HepG2 (cell line): ENCODE results near the gene ALDOA. TPM values are rescaled to one million over a fixed set of nuclear protein-coding genes. Genes with fewer than 3 reads are reported as not detected.

Experiments used
- DR1 ChIP-seq: sonication (generic); formaldehyde crosslinking; IDR thresholded peaks from 2 replicates; pipeline ENCODE4 v1.8.0; 2021; ENCODE audit warnings: mild to moderate bottlenecking, missing genetic modification reagents, inconsistent platforms
- EZH2 ChIP-seq: conservative IDR thresholded peaks from 2 replicates; pipeline ENCODE4 v1.6.1; 2012; ENCODE audit warnings: mild to moderate bottlenecking, low read depth, low read length, moderate library complexity
- HNF4A ChIP-seq: sonication (generic); formaldehyde crosslinking; IDR thresholded peaks from 2 replicates; pipeline ENCODE4 v1.4.0; 2020; ENCODE audit warnings: missing genetic modification reagents
- MAZ ChIP-seq, 2 experiments: sonication (generic) in 1 of 2; formaldehyde crosslinking in 1 of 2; IDR thresholded peaks; 2 replicates each; pipeline versions ENCODE4 v1.5.0 to v1.6.1; 2012 to 2020; ENCODE audit warnings: low read depth in 2 of 2, mild to moderate bottlenecking in 2 of 2, borderline replicate concordance in 1 of 2, improper control_type of control experiment in 1 of 2, low read length in 1 of 2, missing genetic modification reagents in 1 of 2, moderate library complexity in 1 of 2
- NR3C1 ChIP-seq: sonication (generic); formaldehyde crosslinking; IDR thresholded peaks from 2 replicates; pipeline ENCODE4 v1.4.0; 2020; ENCODE audit warnings: missing genetic modification reagents
- PTBP1 ChIP-seq: fragments of 200-400 bp; formaldehyde crosslinking; IDR thresholded peaks from 2 replicates; pipeline ENCODE4 v1.6.1; 2018; ENCODE audit warnings: low read length, low read depth; ENCODE audit not compliant: poor library complexity, severe bottlenecking
- RFXANK ChIP-seq: IDR thresholded peaks from 2 replicates; pipeline ENCODE4 v1.6.1; 2016
- RXRA ChIP-seq: sonication (generic); formaldehyde crosslinking; IDR thresholded peaks from 2 replicates; pipeline ENCODE4 v1.5.1; 2020; ENCODE audit warnings: missing genetic modification reagents
- SNAPC2 ChIP-seq: sonication (generic); formaldehyde crosslinking; IDR thresholded peaks from 2 replicates; pipeline ENCODE4 v1.8.1; 2022; ENCODE audit warnings: mild to moderate bottlenecking, missing genetic modification reagents
- YEATS2 ChIP-seq: sonication (generic); formaldehyde crosslinking; IDR thresholded peaks from 2 replicates; pipeline ENCODE4 v1.4.0; 2020; ENCODE audit warnings: missing genetic modification reagents, borderline replicate concordance
- ZNF230 ChIP-seq: sonication (generic); formaldehyde crosslinking; IDR thresholded peaks from 2 replicates; pipeline ENCODE4 v1.4.0; 2020; ENCODE audit warnings: mild to moderate bottlenecking, missing genetic modification reagents
- ZNF33A ChIP-seq: sonication (generic); formaldehyde crosslinking; IDR thresholded peaks from 2 replicates; pipeline ENCODE4 v1.5.1; 2020; ENCODE audit warnings: missing genetic modification reagents, mild to moderate bottlenecking, moderate library complexity, borderline replicate concordance
- ZNF589 ChIP-seq: sonication (generic); formaldehyde crosslinking; conservative IDR thresholded peaks from 2 replicates; pipeline ENCODE4 v1.8.0; 2022; ENCODE audit warnings: mild to moderate bottlenecking, moderate library complexity, missing genetic modification reagents
- ZNF607 ChIP-seq: sonication (generic); formaldehyde crosslinking; IDR thresholded peaks from 2 replicates; pipeline ENCODE4 v1.5.1; 2020; ENCODE audit warnings: missing genetic modification reagents, mild to moderate bottlenecking, borderline replicate concordance
- ZNF776 ChIP-seq: sonication (generic); formaldehyde crosslinking; IDR thresholded peaks from 2 replicates; pipeline ENCODE4 v1.4.0; 2020; ENCODE audit warnings: mild to moderate bottlenecking, missing genetic modification reagents
- ZNF790 ChIP-seq: sonication (generic); formaldehyde crosslinking; IDR thresholded peaks from 2 replicates; pipeline ENCODE4 v1.8.0; 2022; ENCODE audit warnings: missing genetic modification reagents, mild to moderate bottlenecking, borderline replicate concordance
- polyA plus RNA-seq, 8 experiments: library from polyadenylated mRNA; depleted of rRNA in 3 of 8; stranded (reverse) in 7 of 8; unstranded in 1 of 8; fragments of >200 nt; fragmentation: Illumina TruSeq in 4 of 8; extraction: Trizol in 4 of 8; gene quantifications; 2 replicates each; pipeline versions ENCODE4 v1.2.1 to v1.2.3, GENCODE V29; 2011 to 2016; ENCODE audit warnings: low read depth in 4 of 8, missing spikeins in 1 of 8, mixed read lengths in 1 of 8; ENCODE audit not compliant: insufficient read depth in 1 of 8
- total RNA-seq, 5 experiments: library from RNA; depleted of rRNA; stranded (reverse); fragments of >200 nt; fragmentation: Illumina TruSeq; extraction: Trizol; gene quantifications; 2 replicates each; pipeline ENCODE4 v1.2.3, GENCODE V29; 2016; ENCODE audit warnings: low read depth in 1 of 5
- TF ChIP-seq, protein P1 (sequence below): IDR thresholded peaks from 2 replicates; pipeline ENCODE4 v1.6.1; 2016; ENCODE audit warnings: low read depth, control low read depth
- TF ChIP-seq, protein P2 (sequence below): sonication (generic); formaldehyde crosslinking; IDR thresholded peaks from 2 replicates; pipeline ENCODE4 v1.5.0; 2020; ENCODE audit warnings: mild to moderate bottlenecking, missing genetic modification reagents
- TF ChIP-seq, protein P3 (sequence below): sonication (generic); formaldehyde crosslinking; IDR thresholded peaks from 2 replicates; pipeline ENCODE4 v1.8.1; 2023; ENCODE audit warnings: mild to moderate bottlenecking, moderate library complexity, missing genetic modification reagents
- TF ChIP-seq, protein P4 (sequence below): sonication (generic); formaldehyde crosslinking; IDR thresholded peaks from 2 replicates; pipeline ENCODE4 v1.4.0; 2020; ENCODE audit warnings: missing genetic modification reagents
- TF ChIP-seq, protein P5 (sequence below): sonication (generic); formaldehyde crosslinking; IDR thresholded peaks from 2 replicates; pipeline ENCODE4 v1.4.0; 2020; ENCODE audit warnings: mild to moderate bottlenecking, missing genetic modification reagents
- TF ChIP-seq, protein P6 (sequence below): sonication (generic); formaldehyde crosslinking; IDR thresholded peaks from 2 replicates; pipeline ENCODE4 v1.4.0; 2020; ENCODE audit warnings: mild to moderate bottlenecking, missing genetic modification reagents

The ALDOA gene
- total and polyA plus RNA-seq, 2 of the 13 experiments (the other 11 are each of a cell fraction or from before 2014, with no cell fraction given) = 925 to 1,884 TPM

DNA sequence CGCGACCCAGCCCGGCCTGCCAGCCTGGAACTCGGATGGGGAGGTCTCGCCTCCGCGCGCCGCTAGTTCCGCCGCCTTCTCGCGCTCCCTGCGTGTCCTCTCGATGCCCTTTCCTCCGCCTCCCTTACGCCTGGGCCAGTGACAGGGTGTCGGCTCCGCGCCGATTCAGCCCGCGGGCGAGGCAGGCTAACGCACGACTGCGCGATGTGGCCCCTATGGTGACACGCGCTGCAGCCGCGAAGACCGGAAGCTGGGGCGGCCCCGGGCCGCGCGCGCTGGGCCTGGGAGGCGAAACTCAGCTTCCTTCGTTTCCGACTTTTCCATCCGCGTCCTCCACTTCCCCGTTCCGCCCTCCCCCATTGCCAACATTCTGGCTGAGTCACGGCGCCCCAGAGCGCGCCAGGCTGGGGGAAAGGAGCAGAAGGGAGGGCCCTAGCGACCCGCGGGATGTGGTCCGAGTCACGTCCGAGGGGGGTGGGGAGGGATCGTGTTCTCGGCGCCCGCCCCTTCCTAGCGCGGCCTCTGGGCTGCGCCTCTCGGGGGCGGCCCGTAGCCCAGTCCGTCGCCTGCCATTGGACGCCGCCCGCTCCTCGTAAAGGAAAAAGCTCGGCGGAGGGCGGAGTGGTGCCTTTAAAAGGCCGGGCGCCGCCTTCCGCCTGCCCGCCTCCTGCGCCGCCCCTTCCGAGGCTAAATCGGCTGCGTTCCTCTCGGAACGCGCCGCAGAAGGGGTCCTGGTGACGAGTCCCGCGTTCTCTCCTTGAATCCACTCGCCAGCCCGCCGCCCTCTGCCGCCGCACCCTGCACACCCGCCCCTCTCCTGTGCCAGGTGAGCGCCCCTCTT is at the start of gene ALDOA (continued):
- TF ChIP-seq RXRA (peak; percentile 93), EZH2 (no peak), SNAPC2 (CRISPR knock-in tag) (peak; percentile 70; the same call in 1 of the 2 replicates), NR3C1 (0 out of 2 replicates have a peak, but pooled peaks have one; percentile 48), ZNF776 (CRISPR knock-in tag) (peak; percentile 99), HNF4A (0 out of 2 replicates have a peak, but pooled peaks have one; percentile 5), ZNF33A (CRISPR knock-in tag) (peak; percentile 31; the same call in 1 of the 2 replicates), RFXANK (CRISPR knock-in tag) (no peak), ZNF790 (CRISPR knock-in tag) (no peak; the same call in none of the 2 replicates), YEATS2 (CRISPR knock-in tag) (peak; percentile 95), DR1 (CRISPR knock-in tag) (peak; percentile 99), PTBP1 (no peak), ZNF230 (CRISPR knock-in tag) (no peak; the same call in 1 of the 2 replicates), ZNF607 (CRISPR knock-in tag) (peak; percentile 100), ZNF589 (CRISPR knock-in tag) (peak; percentile 80), MAZ (IDR thresholded peaks at IDR 0.05; ENCODE audit: borderline replicate concordance, low read depth, low read length) (peak; percentile 84; the same call in 1 of the 2 replicates), MAZ (CRISPR knock-in tag; IDR thresholded peaks at IDR 0.05; ENCODE audit: low read depth) (peak; percentile 96)
- TF ChIP-seq, protein P1, sequence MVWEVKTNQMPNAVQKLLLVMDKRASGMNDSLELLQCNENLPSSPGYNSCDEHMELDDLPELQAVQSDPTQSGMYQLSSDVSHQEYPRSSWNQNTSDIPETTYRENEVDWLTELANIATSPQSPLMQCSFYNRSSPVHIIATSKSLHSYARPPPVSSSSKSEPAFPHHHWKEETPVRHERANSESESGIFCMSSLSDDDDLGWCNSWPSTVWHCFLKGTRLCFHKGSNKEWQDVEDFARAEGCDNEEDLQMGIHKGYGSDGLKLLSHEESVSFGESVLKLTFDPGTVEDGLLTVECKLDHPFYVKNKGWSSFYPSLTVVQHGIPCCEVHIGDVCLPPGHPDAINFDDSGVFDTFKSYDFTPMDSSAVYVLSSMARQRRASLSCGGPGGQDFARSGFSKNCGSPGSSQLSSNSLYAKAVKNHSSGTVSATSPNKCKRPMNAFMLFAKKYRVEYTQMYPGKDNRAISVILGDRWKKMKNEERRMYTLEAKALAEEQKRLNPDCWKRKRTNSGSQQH = no peak; the same call in 1 of the 2 replicates
- TF ChIP-seq, protein P2, sequence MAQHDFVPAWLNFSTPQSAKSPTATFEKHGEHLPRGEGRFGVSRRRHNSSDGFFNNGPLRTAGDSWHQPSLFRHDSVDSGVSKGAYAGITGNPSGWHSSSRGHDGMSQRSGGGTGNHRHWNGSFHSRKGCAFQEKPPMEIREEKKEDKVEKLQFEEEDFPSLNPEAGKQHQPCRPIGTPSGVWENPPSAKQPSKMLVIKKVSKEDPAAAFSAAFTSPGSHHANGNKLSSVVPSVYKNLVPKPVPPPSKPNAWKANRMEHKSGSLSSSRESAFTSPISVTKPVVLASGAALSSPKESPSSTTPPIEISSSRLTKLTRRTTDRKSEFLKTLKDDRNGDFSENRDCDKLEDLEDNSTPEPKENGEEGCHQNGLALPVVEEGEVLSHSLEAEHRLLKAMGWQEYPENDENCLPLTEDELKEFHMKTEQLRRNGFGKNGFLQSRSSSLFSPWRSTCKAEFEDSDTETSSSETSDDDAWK = no peak
- TF ChIP-seq, protein P3, sequence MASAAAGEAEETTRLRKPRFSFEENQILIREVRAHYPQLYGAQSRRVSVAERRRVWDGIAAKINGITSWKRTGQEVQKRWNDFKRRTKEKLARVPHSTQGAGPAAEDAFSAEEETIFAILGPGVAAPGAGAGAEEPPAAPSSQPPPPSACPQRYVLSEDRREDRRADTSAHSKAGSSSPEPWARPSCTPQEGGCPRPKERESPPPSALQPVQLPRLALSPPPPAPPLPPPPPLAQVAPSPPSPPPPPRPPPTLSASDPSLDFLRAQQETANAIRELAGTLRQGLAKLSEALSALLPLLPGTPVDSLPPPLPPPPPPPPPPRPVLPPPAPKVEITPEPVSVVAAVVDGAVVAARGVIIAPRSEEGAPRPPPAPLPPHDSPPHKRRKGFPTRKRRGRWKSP (CRISPR knock-in tag) = peak; percentile 82
- TF ChIP-seq, protein P4, sequence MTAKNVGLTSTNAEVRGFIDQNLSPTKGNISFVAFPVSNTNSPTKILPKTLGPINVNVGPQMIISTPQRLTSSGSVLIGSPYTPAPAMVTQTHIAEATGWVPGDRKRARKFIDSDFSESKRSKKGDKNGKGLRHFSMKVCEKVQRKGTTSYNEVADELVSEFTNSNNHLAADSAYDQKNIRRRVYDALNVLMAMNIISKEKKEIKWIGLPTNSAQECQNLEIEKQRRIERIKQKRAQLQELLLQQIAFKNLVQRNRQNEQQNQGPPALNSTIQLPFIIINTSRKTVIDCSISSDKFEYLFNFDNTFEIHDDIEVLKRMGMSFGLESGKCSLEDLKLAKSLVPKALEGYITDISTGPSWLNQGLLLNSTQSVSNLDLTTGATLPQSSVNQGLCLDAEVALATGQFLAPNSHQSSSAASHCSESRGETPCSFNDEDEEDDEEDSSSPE (CRISPR knock-in tag) = peak; percentile 97
- TF ChIP-seq, protein P5, sequence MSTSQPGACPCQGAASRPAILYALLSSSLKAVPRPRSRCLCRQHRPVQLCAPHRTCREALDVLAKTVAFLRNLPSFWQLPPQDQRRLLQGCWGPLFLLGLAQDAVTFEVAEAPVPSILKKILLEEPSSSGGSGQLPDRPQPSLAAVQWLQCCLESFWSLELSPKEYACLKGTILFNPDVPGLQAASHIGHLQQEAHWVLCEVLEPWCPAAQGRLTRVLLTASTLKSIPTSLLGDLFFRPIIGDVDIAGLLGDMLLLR (CRISPR knock-in tag) = peak; percentile 82
- TF ChIP-seq, protein P6, sequence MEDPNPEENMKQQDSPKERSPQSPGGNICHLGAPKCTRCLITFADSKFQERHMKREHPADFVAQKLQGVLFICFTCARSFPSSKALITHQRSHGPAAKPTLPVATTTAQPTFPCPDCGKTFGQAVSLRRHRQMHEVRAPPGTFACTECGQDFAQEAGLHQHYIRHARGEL (CRISPR knock-in tag) = peak; percentile 74
